ENCODE data around the gene S100A14.
A peak's percentile ranks its signal among the peaks of the same experiment; 100 is the strongest.
"Not testable (repeated sequence)": the region's sequence is repeated elsewhere in the genome, so short reads cannot be mapped to it uniquely, and the experiment has no call there.

Gene S100A14

GRCh38 chr1:153646672-153647345 lies 30.7 kb upstream of the S100A14 start:
- H3K36me3 Mint-ChIP-seq = peaks cover 31% of the 10 kb centered on the region
- H3K27me3 Mint-ChIP-seq = no peaks in the 10 kb centered on the region
- H3K4me3 Mint-ChIP-seq = no peak overlapping the region
- peaks cover 78% of the 10 kb centered on the region for H3K4me1 Mint-ChIP-seq
- peak overlapping the region; percentile 56 for H3K27ac Mint-ChIP-seq
- H3K9me3 Mint-ChIP-seq = no peaks in the 10 kb centered on the region

- peaks cover 35% of the 10 kb centered on the region for H3K36me3 Mint-ChIP-seq
- H3K27ac Mint-ChIP-seq = peak overlapping the region; percentile 80
- no peaks in the 10 kb centered on the region for H3K27me3 Mint-ChIP-seq
- no peak overlapping the region for H3K4me3 Mint-ChIP-seq
- H3K4me1 Mint-ChIP-seq = peaks cover 73% of the 10 kb centered on the region
- H3K9me3 Mint-ChIP-seq = no peaks in the 10 kb centered on the region
Measured at GRCh38 chr1:153643816-153644215, 27.7 kb upstream of the S100A14 start.

GRCh38 chr1:153643100-153643499 lies 27.0 kb upstream of the S100A14 start:
- peaks cover 66% of the 10 kb centered on the region for H3K4me1 Mint-ChIP-seq
- no peak overlapping the region for H3K4me3 Mint-ChIP-seq
- H3K27ac Mint-ChIP-seq = peak overlapping the region; percentile 10
- H3K27me3 Mint-ChIP-seq = no peaks in the 10 kb centered on the region
- no peaks in the 10 kb centered on the region for H3K9me3 Mint-ChIP-seq
- H3K36me3 Mint-ChIP-seq = peaks cover 35% of the 10 kb centered on the region

GRCh38 chr1:153642161-153642560 lies 26.0 kb upstream of the S100A14 start:
- Mint-ChIP-seq H3K27ac (no peak overlapping the region), H3K4me1 (peaks cover 65% of the 10 kb centered on the region), H3K9me3 (no peaks in the 10 kb centered on the region), H3K36me3 (peaks cover 36% of the 10 kb centered on the region), H3K27me3 (no peaks in the 10 kb centered on the region), H3K4me3 (no peak overlapping the region)

- Mint-ChIP-seq H3K36me3 (peaks cover 34% of the 10 kb centered on the region), H3K27ac (peak overlapping the region; percentile 17), H3K4me3 (peak overlapping the region; percentile 30), H3K27me3 (no peaks in the 10 kb centered on the region), H3K4me1 (peaks cover 65% of the 10 kb centered on the region), H3K9me3 (no peaks in the 10 kb centered on the region)
Measured at GRCh38 chr1:153640861-153641260, 24.7 kb upstream of the S100A14 start.

- peaks cover 27% of the 10 kb centered on the region for H3K36me3 Mint-ChIP-seq
- not testable (repeated sequence) for H3K9me3 Mint-ChIP-seq, H3K4me3 Mint-ChIP-seq, H3K27me3 Mint-ChIP-seq
- H3K4me1 Mint-ChIP-seq = peaks cover 62% of the 10 kb centered on the region
- H3K27ac Mint-ChIP-seq = peak overlapping the region; percentile 62
Measured at GRCh38 chr1:153640213-153640612, 24.1 kb upstream of the S100A14 start.

- H3K36me3 Mint-ChIP-seq = peaks cover 24% of the 10 kb centered on the region
- H3K4me3 Mint-ChIP-seq = no peak overlapping the region
- peaks cover 53% of the 10 kb centered on the region for H3K4me1 Mint-ChIP-seq
- H3K27ac Mint-ChIP-seq = no peak overlapping the region
- H3K27me3 Mint-ChIP-seq = no peaks in the 10 kb centered on the region
- no peaks in the 10 kb centered on the region for H3K9me3 Mint-ChIP-seq
Measured at GRCh38 chr1:153639280-153639679, 23.2 kb upstream of the S100A14 start.

- no peak overlapping the region for H3K4me3 Mint-ChIP-seq
- no peaks in the 10 kb centered on the region for H3K9me3 Mint-ChIP-seq
- no peaks in the 10 kb centered on the region for H3K27me3 Mint-ChIP-seq
- H3K4me1 Mint-ChIP-seq = peaks cover 47% of the 10 kb centered on the region
- H3K36me3 Mint-ChIP-seq = peaks cover 20% of the 10 kb centered on the region
- no peak overlapping the region for H3K27ac Mint-ChIP-seq
Measured at GRCh38 chr1:153638261-153638660, 22.1 kb upstream of the S100A14 start.

- H3K4me3 Mint-ChIP-seq = peak overlapping the region; percentile 91
- H3K4me1 Mint-ChIP-seq = peaks cover 47% of the 10 kb centered on the region
- H3K36me3 Mint-ChIP-seq = peaks cover 14% of the 10 kb centered on the region
- peak overlapping the region; percentile 95 for H3K27ac Mint-ChIP-seq
- H3K27me3 Mint-ChIP-seq = no peaks in the 10 kb centered on the region
- no peaks in the 10 kb centered on the region for H3K9me3 Mint-ChIP-seq
Measured at GRCh38 chr1:153636312-153636711, 20.2 kb upstream of the S100A14 start.

GRCh38 chr1:153635872-153636271 lies 19.7 kb upstream of the S100A14 start:
- Mint-ChIP-seq H3K4me3 (peak overlapping the region; percentile 91), H3K9me3 (no peaks in the 10 kb centered on the region), H3K27ac (peak overlapping the region; percentile 41), H3K27me3 (no peaks in the 10 kb centered on the region), H3K4me1 (peaks cover 45% of the 10 kb centered on the region), H3K36me3 (peaks cover 12% of the 10 kb centered on the region)

- Mint-ChIP-seq H3K36me3 (peaks cover 12% of the 10 kb centered on the region), H3K4me3 (peak within 1 kb of the TSS; percentile 91), H3K9me3 (no peaks in the 10 kb centered on the region), H3K27me3 (no peaks in the 10 kb centered on the region), H3K4me1 (peaks cover 44% of the 10 kb centered on the region), H3K27ac (peak within 1 kb of the TSS; percentile 100)
Measured at GRCh38 chr1:153633754-153634665, 17.9 kb upstream of the S100A14 start, which contains the start of gene CHTOP. Gene CHTOP (plus strand): TSS chr1:153634066. CDS start chr1:153636589, 2,523 bp downstream.

- Mint-ChIP-seq H3K36me3 (peaks cover 12% of the 10 kb centered on the region), H3K27me3 (no peaks in the 10 kb centered on the region), H3K9me3 (no peaks in the 10 kb centered on the region), H3K27ac (peak overlapping the region; percentile 91), H3K4me3 (peak overlapping the region; percentile 91), H3K4me1 (peaks cover 44% of the 10 kb centered on the region)
Measured at GRCh38 chr1:153633161-153633753, 17.1 kb upstream of the S100A14 start.

- Mint-ChIP-seq H3K4me3 (no peak overlapping the region), H3K9me3 (no peaks in the 10 kb centered on the region), H3K27me3 (peaks cover 1% of the 10 kb centered on the region), H3K27ac (peak overlapping the region; percentile 3), H3K4me1 (peaks cover 29% of the 10 kb centered on the region), H3K36me3 (peaks cover 4% of the 10 kb centered on the region)
Measured at GRCh38 chr1:153631047-153632022, 15.2 kb upstream of the S100A14 start.

GRCh38 chr1:153630384-153630783 lies 14.3 kb upstream of the S100A14 start:
- Mint-ChIP-seq H3K4me1 (peaks cover 21% of the 10 kb centered on the region), H3K4me3 (no peak overlapping the region), H3K9me3 (no peaks in the 10 kb centered on the region), H3K27ac (peak overlapping the region; percentile 59), H3K27me3 (peaks cover 4% of the 10 kb centered on the region), H3K36me3 (peaks cover 4% of the 10 kb centered on the region)

- Mint-ChIP-seq H3K9me3 (no peaks in the 10 kb centered on the region), H3K4me3 (no peak overlapping the region), H3K4me1 (peaks cover 21% of the 10 kb centered on the region), H3K27me3 (peaks cover 4% of the 10 kb centered on the region), H3K36me3 (peaks cover 4% of the 10 kb centered on the region), H3K27ac (no peak overlapping the region)
Measured at GRCh38 chr1:153629971-153630370, 13.8 kb upstream of the S100A14 start.
